Measurements from ENCODE around the gene RAB11FIP4.

Gene RAB11FIP4

DNA sequence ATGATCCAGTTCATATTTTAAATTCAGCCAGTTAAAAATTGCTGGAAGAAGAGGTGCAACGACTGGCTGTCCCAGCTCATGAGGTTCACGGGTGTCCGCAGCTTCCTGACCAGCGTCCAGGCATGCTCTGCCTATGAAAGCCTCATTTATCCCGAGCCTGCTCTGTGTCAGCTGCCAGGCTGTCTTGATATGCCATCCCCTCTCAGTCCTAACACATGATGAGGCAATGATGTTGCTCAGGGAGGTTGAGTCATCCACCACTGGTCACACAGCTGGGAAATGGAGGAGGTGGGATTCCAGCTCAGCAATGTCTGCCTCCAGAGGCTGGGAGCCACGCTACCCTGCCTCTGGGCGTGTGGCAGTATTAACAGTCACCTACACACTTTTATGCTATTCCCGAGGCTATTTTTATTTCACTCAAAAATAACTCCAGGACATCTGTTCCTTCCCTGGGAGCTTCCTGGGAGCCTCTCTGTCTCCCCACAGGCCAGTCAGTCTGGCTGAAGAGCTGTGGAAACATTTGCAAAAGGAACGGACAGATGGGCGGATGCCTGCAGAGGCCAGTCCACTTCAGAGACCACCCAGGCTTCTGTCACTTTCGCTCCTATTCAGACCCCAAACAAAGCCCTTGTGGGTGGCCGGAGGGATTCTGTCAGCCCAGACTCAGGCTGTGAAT is 22.5 kb downstream of the RAB11FIP4 start:
- H3K4me3 Mint-ChIP-seq = no peak overlapping the region
- no peaks in the 10 kb centered on the region for H3K36me3 Mint-ChIP-seq
- no peaks in the 10 kb centered on the region for H3K9me3 Mint-ChIP-seq
- H3K27ac Mint-ChIP-seq = no peak overlapping the region
- no peaks in the 10 kb centered on the region for H3K27me3 Mint-ChIP-seq
- H3K4me1 Mint-ChIP-seq = no peaks in the 10 kb centered on the region

DNA sequence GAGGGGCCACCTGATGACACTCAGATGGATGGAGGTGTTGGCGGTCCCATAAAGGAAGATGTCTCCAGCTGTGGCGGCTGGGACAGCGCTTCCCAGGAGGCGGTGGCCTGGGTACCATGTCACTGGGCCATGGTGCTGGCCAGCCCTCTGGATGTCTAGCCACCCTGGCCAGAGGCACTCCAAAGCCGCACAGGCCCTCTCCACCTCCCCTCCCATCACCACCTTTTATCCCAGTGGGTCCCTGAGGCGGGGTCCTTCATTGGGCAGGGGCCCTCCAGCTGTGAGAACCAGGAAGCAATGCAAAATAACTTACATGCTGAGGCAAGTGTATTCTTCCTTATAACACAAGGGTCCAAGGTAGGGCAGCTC is 23.1 kb downstream of the RAB11FIP4 start:
- no peak overlapping the region for H3K27ac Mint-ChIP-seq
- no peaks in the 10 kb centered on the region for H3K9me3 Mint-ChIP-seq
- no peak overlapping the region for H3K4me3 Mint-ChIP-seq
- no peaks in the 10 kb centered on the region for H3K27me3 Mint-ChIP-seq
- H3K4me1 Mint-ChIP-seq = no peaks in the 10 kb centered on the region
- H3K36me3 Mint-ChIP-seq = no peaks in the 10 kb centered on the region

- Mint-ChIP-seq H3K27me3 (no peaks in the 10 kb centered on the region), H3K4me3 (no peak overlapping the region), H3K27ac (no peak overlapping the region), H3K4me1 (no peaks in the 10 kb centered on the region), H3K36me3 (no peaks in the 10 kb centered on the region), H3K9me3 (no peaks in the 10 kb centered on the region)
These were observed 23.6 kb downstream of the RAB11FIP4 start for GRCh38 chr17:31415004-31415454.

DNA sequence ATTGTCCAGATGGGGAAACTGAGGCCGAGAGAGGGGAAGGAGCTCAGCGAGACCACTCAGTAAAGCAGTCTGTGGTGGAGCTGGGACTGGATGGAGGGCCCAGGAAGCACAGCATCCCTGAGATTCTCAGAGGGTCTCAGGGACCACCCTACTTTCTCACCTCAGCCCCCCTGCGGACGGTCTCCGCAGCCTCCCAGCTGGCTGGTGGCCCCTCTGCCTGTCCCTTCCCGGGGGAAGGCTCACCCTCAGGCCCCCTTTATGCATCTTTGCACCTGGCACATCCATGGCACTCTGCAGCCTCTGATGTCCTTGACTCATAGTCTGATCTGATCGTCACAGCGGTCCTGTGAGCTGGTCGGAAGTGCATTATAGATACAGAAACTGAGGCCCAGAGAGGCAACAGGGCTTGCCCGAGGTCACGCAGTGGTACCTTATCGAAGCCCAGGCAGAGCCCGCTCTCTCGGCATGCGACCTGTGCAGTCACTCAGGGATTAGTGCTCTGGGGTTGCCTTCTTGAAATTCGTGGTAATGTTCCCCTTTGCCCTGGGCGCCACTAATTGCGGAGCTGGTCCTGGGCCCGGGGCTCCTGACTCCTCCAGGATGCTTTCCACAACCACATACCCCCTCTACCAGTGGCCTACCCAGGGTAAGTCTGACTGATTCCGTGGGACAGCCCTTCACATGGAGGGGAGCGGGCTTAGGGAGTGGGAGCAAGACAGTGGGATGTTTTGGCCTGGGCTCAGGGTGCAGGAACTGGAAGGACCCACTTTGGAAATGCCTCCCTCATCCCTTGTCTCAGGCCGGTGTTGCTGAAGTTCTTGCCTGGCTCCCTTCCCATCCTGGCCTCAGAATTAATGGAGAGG is 24.4 kb downstream of the RAB11FIP4 start:
- Mint-ChIP-seq H3K36me3 (no peaks in the 10 kb centered on the region), H3K4me3 (no peak overlapping the region), H3K27me3 (no peaks in the 10 kb centered on the region), H3K27ac (no peak overlapping the region), H3K4me1 (no peaks in the 10 kb centered on the region), H3K9me3 (no peaks in the 10 kb centered on the region)

DNA sequence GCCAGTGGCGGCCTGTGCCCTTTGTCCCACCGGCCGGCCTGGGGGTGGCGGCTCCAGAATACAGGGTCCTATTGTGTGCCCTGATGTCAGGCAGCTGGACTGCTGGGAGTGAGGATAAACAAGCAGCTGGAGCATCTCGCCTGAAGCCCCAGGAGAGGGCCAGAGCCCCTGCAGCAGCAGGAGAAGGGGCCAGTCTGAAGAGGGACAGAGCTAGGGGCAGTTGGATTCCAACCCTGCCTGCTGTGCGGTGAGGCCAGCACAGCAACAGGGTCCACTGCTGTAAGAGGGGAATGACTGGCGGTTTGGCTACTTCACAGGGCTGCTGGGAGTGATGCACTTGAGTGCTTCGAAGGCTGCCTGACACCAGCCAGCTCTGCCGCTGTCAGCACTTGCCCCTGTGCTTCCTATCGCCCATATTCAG is 25.0 kb downstream of the RAB11FIP4 start:
- Mint-ChIP-seq H3K27ac (no peak overlapping the region), H3K4me3 (no peak overlapping the region), H3K4me1 (no peaks in the 10 kb centered on the region), H3K36me3 (no peaks in the 10 kb centered on the region), H3K9me3 (no peaks in the 10 kb centered on the region), H3K27me3 (no peaks in the 10 kb centered on the region)

- Mint-ChIP-seq H3K27me3 (no peaks in the 10 kb centered on the region), H3K4me1 (no peaks in the 10 kb centered on the region), H3K4me3 (no peak overlapping the region), H3K36me3 (no peaks in the 10 kb centered on the region), H3K27ac (no peak overlapping the region), H3K9me3 (no peaks in the 10 kb centered on the region)
These were observed 25.7 kb downstream of the RAB11FIP4 start for GRCh38 chr17:31417051-31417792.

GRCh38 chr17:31418773-31419350 is 27.4 kb downstream of the RAB11FIP4 start:
- Mint-ChIP-seq H3K27ac (no peak overlapping the region), H3K4me3 (no peak overlapping the region), H3K4me1 (no peaks in the 10 kb centered on the region), H3K27me3 (no peaks in the 10 kb centered on the region), H3K36me3 (peaks cover 2% of the 10 kb centered on the region), H3K9me3 (no peaks in the 10 kb centered on the region)

DNA sequence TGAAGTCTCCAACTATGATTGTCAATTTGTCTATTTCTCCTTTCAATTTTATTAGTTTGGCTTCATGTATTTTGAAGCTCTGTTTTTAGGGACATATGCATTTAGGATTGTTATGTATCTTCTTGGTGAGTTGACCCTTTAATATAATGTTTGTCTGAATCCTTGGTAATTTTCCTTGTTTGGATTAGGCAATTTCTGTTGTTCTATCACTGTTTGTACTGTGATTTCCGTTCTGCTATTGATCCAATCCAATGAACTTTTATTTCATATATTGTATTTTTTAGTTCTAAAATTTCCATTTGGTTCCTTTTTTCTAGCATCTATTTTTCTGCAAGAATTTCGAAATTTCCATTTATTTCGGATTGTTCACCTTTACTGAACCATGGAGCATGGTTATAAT is 31.0 kb downstream of the RAB11FIP4 start:
- Mint-ChIP-seq H3K9me3 (no peaks in the 10 kb centered on the region), H3K27ac (no peak overlapping the region), H3K36me3 (peaks cover 4% of the 10 kb centered on the region), H3K4me3 (no peak overlapping the region), H3K4me1 (no peaks in the 10 kb centered on the region), H3K27me3 (no peaks in the 10 kb centered on the region)

DNA sequence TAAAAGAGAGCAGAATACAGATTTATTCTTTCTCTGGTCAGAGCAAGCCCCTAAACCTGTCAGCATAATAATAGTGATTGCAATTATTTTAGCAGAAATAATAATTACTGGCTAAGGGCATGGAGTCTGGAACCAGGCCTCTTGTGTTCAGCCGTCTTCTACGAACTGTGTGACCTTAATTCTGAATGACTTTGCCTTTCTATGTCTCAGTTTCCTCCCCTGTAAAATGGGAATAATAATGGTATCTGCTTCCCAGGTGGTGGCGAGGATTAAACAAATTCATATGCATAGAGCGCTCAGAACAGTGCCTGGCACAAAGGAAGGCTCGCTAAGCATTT is 33.4 kb downstream of the RAB11FIP4 start:
- no peaks in the 10 kb centered on the region for H3K4me1 Mint-ChIP-seq
- no peak overlapping the region for H3K27ac Mint-ChIP-seq
- peaks cover 2% of the 10 kb centered on the region for H3K27me3 Mint-ChIP-seq
- H3K9me3 Mint-ChIP-seq = no peaks in the 10 kb centered on the region
- H3K4me3 Mint-ChIP-seq = no peak overlapping the region
- peaks cover 4% of the 10 kb centered on the region for H3K36me3 Mint-ChIP-seq

DNA sequence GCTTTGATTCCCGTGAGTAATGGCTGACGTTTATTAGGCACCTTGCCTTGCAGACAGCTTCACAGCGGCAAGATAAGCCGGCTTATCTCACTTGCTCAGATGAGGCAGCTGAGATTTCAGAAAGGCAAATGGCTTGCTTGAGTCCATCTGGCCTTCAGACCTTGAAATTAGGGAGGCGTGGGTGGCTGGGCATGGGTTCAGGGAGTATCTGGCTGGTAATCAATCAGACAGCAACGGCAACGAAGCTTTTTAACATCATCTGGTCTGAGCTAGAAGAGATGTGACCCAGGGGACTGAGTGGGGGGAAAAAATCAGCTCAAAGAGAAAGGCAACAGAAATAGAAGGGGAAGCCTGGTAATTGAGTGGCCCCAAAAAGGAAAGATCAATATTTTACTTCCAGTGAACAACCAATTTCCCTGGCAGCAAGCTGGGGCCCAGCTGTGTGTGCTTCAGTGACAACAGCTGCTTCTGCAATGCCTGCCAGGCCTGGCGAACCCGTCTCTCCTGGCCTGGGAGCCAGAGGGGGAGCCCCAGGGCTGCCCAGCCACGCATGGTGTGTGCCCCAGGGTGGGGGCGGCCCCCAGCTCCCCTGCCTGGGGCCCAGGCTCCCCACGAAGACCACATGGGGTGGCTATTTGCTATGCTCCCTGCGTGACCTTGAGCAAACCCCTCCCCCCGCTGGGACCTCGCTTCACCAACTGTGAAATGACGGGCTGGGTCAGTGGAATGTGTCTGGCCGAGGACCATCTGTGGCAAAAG is 34.0 kb downstream of the RAB11FIP4 start:
- no peaks in the 10 kb centered on the region for H3K4me1 Mint-ChIP-seq
- peaks cover 4% of the 10 kb centered on the region for H3K36me3 Mint-ChIP-seq
- peaks cover 2% of the 10 kb centered on the region for H3K27me3 Mint-ChIP-seq
- no peak overlapping the region for H3K4me3 Mint-ChIP-seq
- H3K27ac Mint-ChIP-seq = no peak overlapping the region
- no peaks in the 10 kb centered on the region for H3K9me3 Mint-ChIP-seq

DNA sequence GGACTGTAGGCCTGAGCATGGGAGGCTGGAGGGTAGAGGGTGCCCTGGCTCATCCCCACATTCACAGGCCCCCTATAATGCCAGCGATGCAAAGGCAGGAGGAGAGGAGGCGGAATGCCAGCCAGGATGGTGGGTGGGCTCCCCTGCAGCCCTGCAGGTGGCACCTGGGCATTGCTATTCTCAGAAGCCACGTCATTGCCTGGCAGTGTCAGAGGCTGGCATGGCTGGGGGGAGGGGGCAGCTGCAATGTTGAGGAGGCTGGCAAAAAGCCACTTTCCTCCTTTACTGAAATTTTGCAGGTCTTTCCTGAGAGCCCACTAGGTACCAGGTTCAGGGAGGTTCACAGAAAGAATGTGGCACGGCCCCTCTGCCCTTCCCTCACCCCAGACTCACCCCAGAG is 36.2 kb downstream of the RAB11FIP4 start:
- peaks cover 2% of the 10 kb centered on the region for H3K4me1 Mint-ChIP-seq
- H3K27ac Mint-ChIP-seq = no peak overlapping the region
- no peaks in the 10 kb centered on the region for H3K9me3 Mint-ChIP-seq
- H3K4me3 Mint-ChIP-seq = no peak overlapping the region
- H3K27me3 Mint-ChIP-seq = peaks cover 2% of the 10 kb centered on the region
- H3K36me3 Mint-ChIP-seq = peaks cover 2% of the 10 kb centered on the region

DNA sequence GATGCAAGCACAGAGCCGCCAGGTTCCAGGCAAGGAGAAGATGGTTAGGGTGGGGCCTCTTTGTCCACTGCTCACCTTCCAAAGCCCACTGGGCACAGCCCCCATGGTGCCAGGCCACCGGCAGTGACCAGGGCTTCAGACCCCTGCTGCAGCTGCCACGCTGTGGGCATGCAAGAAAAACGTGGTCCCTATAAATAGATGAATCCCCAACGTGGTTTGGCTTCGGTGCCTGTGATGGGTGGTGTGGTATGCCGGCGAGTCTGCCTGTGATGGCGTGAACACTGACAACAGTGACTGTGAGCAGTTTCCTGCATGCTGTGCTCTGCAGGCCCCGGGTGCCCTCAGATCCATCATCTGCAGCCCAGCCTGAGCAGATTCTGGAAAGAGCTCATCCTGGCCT is 36.6 kb downstream of the RAB11FIP4 start:
- Mint-ChIP-seq H3K9me3 (no peaks in the 10 kb centered on the region), H3K4me1 (peaks cover 6% of the 10 kb centered on the region), H3K4me3 (no peak overlapping the region), H3K27me3 (peaks cover 2% of the 10 kb centered on the region), H3K36me3 (peaks cover 2% of the 10 kb centered on the region), H3K27ac (no peak overlapping the region)

DNA sequence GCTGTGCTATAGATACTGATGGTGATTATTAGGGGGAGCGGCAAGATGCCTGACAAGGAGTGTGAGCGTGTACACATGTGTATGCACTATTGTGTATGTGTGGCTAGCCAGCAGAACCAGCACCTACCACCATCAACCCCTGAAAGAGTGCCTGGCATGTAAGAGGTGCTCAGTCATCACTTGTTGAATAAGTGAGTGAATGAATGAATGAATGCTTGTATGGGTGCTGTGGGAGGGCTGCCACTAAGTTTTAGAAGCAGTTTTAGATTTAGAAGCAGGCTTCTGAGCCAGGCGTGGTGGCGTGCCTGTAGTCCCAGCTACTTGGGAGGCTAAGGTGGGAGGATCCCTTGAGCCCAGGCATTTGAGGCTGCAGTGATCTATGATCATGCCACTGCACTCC is 37.0 kb downstream of the RAB11FIP4 start:
- peaks cover 2% of the 10 kb centered on the region for H3K27me3 Mint-ChIP-seq
- peaks cover 2% of the 10 kb centered on the region for H3K36me3 Mint-ChIP-seq
- H3K4me3 Mint-ChIP-seq = no peak overlapping the region
- no peaks in the 10 kb centered on the region for H3K9me3 Mint-ChIP-seq
- peaks cover 9% of the 10 kb centered on the region for H3K4me1 Mint-ChIP-seq
- H3K27ac Mint-ChIP-seq = no peak overlapping the region

DNA sequence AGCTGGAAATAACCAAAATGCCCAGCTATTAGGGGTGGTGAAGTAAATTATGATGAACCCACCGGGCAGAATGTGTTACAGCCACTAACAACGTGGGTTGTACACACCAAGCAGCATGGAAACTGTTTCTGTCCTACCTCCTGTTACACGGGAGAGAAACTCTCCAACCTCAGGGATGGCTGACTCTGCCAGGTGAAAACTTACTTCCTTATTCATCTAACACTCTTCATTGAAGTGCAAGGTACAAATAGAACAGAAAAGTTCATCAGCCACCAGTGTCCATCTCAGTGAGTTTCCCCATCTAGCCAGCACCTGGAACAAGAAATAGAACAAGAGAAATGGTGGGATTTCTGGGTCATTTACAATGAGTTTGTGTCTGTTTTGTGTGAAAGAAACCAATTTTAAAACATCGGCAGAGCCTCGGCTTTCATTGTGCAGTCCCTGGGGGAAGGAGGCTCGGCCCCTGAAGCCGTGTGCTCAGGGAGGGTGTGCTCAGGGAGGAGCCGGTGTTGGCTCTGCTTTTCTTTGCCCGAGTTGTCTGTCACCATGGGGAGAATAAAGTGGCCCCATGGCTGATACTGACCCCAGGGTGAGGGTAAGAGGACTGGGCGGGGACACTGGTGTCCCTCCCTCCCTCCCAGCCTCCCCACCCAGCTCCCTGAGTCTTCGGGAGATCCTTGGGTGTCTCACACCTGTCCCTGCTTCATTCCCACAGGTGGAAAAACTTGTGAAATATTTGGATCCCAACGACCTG is 39.8 kb downstream of the RAB11FIP4 start:
- Mint-ChIP-seq H3K36me3 (no peaks in the 10 kb centered on the region), H3K4me3 (no peak overlapping the region), H3K4me1 (peaks cover 19% of the 10 kb centered on the region), H3K9me3 (no peaks in the 10 kb centered on the region), H3K27ac (no peak overlapping the region), H3K27me3 (peaks cover 2% of the 10 kb centered on the region)
